ENCODE measurements around the gene POLR1A.

DNA sequence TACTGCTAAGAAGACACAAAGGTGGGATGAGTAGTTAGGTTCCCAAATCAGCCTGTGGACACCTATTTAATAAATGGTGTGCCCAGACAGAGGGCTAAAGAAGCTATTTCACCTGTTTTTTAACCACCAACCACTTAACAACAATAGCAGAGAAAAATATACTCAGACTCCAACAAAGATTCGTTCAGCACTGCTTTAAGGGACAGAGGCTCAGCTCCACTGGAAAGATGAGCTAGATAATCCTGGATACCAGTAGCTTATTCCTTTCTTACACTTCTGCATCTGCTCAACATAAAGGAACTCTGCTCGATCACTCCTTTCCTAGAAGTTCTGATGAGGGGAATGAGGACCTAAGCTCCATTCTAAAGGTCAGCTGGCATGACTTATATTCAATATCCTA lies 44.8 kb upstream of the POLR1A start:
- TF ChIP-seq, protein P1, sequence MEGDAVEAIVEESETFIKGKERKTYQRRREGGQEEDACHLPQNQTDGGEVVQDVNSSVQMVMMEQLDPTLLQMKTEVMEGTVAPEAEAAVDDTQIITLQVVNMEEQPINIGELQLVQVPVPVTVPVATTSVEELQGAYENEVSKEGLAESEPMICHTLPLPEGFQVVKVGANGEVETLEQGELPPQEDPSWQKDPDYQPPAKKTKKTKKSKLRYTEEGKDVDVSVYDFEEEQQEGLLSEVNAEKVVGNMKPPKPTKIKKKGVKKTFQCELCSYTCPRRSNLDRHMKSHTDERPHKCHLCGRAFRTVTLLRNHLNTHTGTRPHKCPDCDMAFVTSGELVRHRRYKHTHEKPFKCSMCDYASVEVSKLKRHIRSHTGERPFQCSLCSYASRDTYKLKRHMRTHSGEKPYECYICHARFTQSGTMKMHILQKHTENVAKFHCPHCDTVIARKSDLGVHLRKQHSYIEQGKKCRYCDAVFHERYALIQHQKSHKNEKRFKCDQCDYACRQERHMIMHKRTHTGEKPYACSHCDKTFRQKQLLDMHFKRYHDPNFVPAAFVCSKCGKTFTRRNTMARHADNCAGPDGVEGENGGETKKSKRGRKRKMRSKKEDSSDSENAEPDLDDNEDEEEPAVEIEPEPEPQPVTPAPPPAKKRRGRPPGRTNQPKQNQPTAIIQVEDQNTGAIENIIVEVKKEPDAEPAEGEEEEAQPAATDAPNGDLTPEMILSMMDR (conservative IDR thresholded peaks at IDR 0.05) = no peak
- TF ChIP-seq EZH2 (IDR thresholded peaks at IDR 0.05; ENCODE audit: low read depth) = no peak

Data from PC-9 (cell line).